ENCODE data around the gene FAM53B.

FAM53B gene

DNA sequence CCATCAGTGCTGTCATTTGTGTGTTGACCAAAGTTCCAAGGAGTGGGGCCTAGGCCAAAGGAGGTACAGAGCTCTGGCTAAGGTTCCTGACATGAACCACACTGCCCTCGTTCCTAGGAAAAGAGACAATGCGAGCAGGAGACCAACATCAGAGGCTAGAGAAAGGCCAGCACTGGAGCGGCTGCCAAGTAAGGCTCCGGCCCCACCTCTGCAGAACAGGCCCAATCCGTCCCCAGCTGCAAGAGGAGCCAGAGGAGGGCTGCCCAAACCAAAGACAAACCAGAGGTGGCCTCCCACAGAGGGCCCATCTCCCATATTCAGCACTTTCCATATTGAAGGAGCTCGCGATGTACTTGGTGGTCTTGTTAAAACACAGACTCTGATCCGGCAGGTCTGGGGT is 81.0 kb downstream of the FAM53B start:
- DNase-seq, result no peak
- H3K9me2 ChIP-seq (replicated peaks; ENCODE audit: insufficient read depth, low read length), result no peaks in the 10 kb centered on the region
- H2AFZ ChIP-seq (ENCODE audit: low read length), result no peak overlapping the region
- H3K4me1 ChIP-seq (ENCODE audit: low read length), result no peaks in the 10 kb centered on the region
- no peak overlapping the region for H3K27ac ChIP-seq (ENCODE audit: low read length)
- H3K4me3 ChIP-seq (ENCODE audit: low read length), result no peak overlapping the region
- TF ChIP-seq EZH2phosphoT487 (IDR thresholded peaks at IDR 0.05; ENCODE audit: low read length) (no peak), EZH2 (optimal IDR thresholded peaks at IDR 0.05; ENCODE audit: low read depth, low read length) (no peak)
- TF ChIP-seq, protein P1, sequence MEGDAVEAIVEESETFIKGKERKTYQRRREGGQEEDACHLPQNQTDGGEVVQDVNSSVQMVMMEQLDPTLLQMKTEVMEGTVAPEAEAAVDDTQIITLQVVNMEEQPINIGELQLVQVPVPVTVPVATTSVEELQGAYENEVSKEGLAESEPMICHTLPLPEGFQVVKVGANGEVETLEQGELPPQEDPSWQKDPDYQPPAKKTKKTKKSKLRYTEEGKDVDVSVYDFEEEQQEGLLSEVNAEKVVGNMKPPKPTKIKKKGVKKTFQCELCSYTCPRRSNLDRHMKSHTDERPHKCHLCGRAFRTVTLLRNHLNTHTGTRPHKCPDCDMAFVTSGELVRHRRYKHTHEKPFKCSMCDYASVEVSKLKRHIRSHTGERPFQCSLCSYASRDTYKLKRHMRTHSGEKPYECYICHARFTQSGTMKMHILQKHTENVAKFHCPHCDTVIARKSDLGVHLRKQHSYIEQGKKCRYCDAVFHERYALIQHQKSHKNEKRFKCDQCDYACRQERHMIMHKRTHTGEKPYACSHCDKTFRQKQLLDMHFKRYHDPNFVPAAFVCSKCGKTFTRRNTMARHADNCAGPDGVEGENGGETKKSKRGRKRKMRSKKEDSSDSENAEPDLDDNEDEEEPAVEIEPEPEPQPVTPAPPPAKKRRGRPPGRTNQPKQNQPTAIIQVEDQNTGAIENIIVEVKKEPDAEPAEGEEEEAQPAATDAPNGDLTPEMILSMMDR (IDR thresholded peaks at IDR 0.05; ENCODE audit: low read length), result no peak
- no peaks in the 10 kb centered on the region for H3F3A ChIP-seq (ENCODE audit: insufficient read depth, low read length)
- H3K4me2 ChIP-seq (ENCODE audit: low read depth, low read length), result no peak overlapping the region
- H3K36me3 ChIP-seq (replicated peaks; ENCODE audit: insufficient read depth, low read length), result no peaks in the 10 kb centered on the region
- no peaks in the 10 kb centered on the region for H3K27me3 ChIP-seq (replicated peaks; ENCODE audit: insufficient read depth, low read length)
- no peak overlapping the region for H3K9ac ChIP-seq (ENCODE audit: low read length)
- no peaks in the 10 kb centered on the region for H3K9me3 ChIP-seq (replicated peaks; ENCODE audit: insufficient read depth, low read length)
- peaks cover 14% of the 10 kb centered on the region for H3K79me2 ChIP-seq (ENCODE audit: low read length)
- no peaks in the 10 kb centered on the region for H4K20me1 ChIP-seq (ENCODE audit: insufficient read depth, low read length)

DNA sequence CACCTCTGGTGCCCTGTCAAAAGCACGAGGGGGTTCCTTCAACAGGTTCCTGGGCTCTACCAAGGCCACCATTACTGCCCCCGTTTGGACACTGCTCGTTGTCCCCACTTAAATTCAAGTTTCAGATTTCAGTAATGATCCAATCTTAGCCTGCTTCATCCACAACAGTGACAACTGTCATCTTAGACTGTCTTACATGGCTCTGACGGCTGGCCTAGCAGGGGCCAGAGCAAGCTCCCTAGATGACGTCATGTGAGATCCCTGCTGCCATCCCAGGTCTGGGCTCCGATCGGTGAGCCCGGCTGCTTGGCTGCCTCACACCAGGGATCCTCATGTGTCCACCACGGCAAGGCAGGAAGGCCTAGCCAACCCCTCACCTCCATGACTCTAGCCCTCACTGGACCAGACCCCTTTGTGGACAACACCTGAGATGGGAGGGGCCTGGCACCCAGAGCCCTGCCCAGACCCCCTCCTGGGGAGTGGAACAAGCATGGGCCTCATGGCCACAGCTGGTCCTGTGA is 82.5 kb downstream of the FAM53B start:
- H3K4me1 ChIP-seq (ENCODE audit: low read length), result no peaks in the 10 kb centered on the region
- no peak overlapping the region for H3K4me3 ChIP-seq (ENCODE audit: low read length)
- no peaks in the 10 kb centered on the region for H3K9me3 ChIP-seq (replicated peaks; ENCODE audit: insufficient read depth, low read length)
- no peak overlapping the region for H3K9ac ChIP-seq (ENCODE audit: low read length)
- H3F3A ChIP-seq (ENCODE audit: insufficient read depth, low read length), result no peaks in the 10 kb centered on the region
- H4K20me1 ChIP-seq (ENCODE audit: insufficient read depth, low read length), result no peaks in the 10 kb centered on the region
- no peaks in the 10 kb centered on the region for H3K36me3 ChIP-seq (replicated peaks; ENCODE audit: insufficient read depth, low read length)
- no peak overlapping the region for H2AFZ ChIP-seq (ENCODE audit: low read length)
- no peak for DNase-seq
- no peaks in the 10 kb centered on the region for H3K27me3 ChIP-seq (replicated peaks; ENCODE audit: insufficient read depth, low read length)
- no peak for TF ChIP-seq EZH2 (optimal IDR thresholded peaks at IDR 0.05; ENCODE audit: low read depth, low read length)
- H3K9me2 ChIP-seq (replicated peaks; ENCODE audit: insufficient read depth, low read length), result no peaks in the 10 kb centered on the region
- H3K79me2 ChIP-seq (ENCODE audit: low read length), result peaks cover 14% of the 10 kb centered on the region
- H3K4me2 ChIP-seq (ENCODE audit: low read depth, low read length), result no peak overlapping the region
- no peak overlapping the region for H3K27ac ChIP-seq (ENCODE audit: low read length)

DNA sequence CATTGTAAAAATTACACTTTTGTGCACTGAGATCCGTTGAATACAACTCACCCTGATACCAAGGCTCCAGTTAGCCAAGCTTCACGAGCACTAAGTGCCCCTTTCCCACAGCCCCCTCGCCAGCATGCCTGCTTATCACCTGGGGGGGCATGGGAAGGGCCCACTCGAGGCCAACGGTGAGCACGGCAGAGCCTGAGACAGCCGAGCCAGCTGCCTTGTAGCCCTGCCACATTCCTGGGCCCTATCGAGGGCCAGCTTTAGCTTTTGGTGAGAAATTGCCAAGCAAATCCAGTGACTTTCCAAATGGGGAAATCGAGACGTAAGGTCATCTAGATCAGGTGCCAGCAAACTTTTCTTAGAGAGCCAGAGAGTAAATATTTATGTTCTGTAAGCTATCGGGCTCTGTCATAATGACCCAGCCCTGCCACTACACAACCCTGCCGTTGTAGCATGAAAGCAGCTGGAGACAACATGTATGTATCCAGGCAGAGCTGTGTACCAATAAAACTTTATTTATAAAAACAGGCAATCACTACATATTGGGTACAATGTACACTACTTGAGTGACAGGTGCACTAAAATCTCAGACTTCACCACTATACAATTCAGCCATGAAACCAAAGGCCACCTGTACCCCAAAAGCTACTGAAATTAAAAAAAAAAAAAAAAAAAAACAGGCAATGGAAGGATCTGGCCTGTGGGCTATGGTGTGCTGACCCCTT is 83.6 kb downstream of the FAM53B start:
- no peak for DNase-seq
- H4K20me1 ChIP-seq (ENCODE audit: insufficient read depth, low read length), result no peaks in the 10 kb centered on the region
- H3K79me2 ChIP-seq (ENCODE audit: low read length), result peaks cover 14% of the 10 kb centered on the region
- H3F3A ChIP-seq (ENCODE audit: insufficient read depth, low read length), result no peaks in the 10 kb centered on the region
- H3K27me3 ChIP-seq (replicated peaks; ENCODE audit: insufficient read depth, low read length), result no peaks in the 10 kb centered on the region
- no peak overlapping the region for H3K4me3 ChIP-seq (ENCODE audit: low read length)
- H3K4me2 ChIP-seq (ENCODE audit: low read depth, low read length), result no peak overlapping the region
- H2AFZ ChIP-seq (ENCODE audit: low read length), result no peak overlapping the region
- H3K27ac ChIP-seq (ENCODE audit: low read length), result no peak overlapping the region
- TF ChIP-seq, protein P1 (IDR thresholded peaks at IDR 0.05; ENCODE audit: low read length), result no peak
- TF ChIP-seq EZH2 (optimal IDR thresholded peaks at IDR 0.05; ENCODE audit: low read depth, low read length), result no peak
- TF ChIP-seq EZH2phosphoT487 (IDR thresholded peaks at IDR 0.05; ENCODE audit: low read length), result no peak
- no peaks in the 10 kb centered on the region for H3K9me3 ChIP-seq (replicated peaks; ENCODE audit: insufficient read depth, low read length)
- no peaks in the 10 kb centered on the region for H3K9me2 ChIP-seq (replicated peaks; ENCODE audit: insufficient read depth, low read length)
- H3K9ac ChIP-seq (ENCODE audit: low read length), result no peak overlapping the region
- H3K4me1 ChIP-seq (ENCODE audit: low read length), result no peaks in the 10 kb centered on the region
- H3K36me3 ChIP-seq (replicated peaks; ENCODE audit: insufficient read depth, low read length), result no peaks in the 10 kb centered on the region

DNA sequence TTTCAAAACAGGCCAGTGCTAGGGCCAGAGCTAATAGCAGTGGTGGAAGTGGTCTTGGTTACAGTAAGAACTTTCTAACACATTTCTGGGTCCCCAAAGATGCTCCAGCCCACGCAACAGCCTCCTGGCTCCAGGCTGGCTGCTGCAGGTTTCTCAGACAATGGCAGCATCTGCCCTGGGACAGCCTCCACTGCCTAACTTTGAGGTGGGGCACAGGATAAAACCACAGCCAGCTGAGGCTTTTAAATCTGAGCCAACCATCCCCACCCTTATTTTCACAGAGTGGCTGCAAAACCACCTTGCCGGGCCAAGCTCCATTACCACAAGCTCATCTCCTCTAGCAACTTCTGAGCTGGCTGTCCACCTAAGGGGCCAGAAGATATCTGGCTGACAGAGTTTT is 84.8 kb downstream of the FAM53B start:
- no peak overlapping the region for H3K4me2 ChIP-seq (ENCODE audit: low read depth, low read length)
- no peaks in the 10 kb centered on the region for H4K20me1 ChIP-seq (ENCODE audit: insufficient read depth, low read length)
- H3K27me3 ChIP-seq (replicated peaks; ENCODE audit: insufficient read depth, low read length), result no peaks in the 10 kb centered on the region
- H3K4me3 ChIP-seq (ENCODE audit: low read length), result no peak overlapping the region
- TF ChIP-seq EZH2 (optimal IDR thresholded peaks at IDR 0.05; ENCODE audit: low read depth, low read length) (no peak), EZH2phosphoT487 (IDR thresholded peaks at IDR 0.05; ENCODE audit: low read length) (no peak)
- TF ChIP-seq, protein P1 (IDR thresholded peaks at IDR 0.05; ENCODE audit: low read length), result no peak
- no peaks in the 10 kb centered on the region for H3K9me3 ChIP-seq (replicated peaks; ENCODE audit: insufficient read depth, low read length)
- no peak overlapping the region for H2AFZ ChIP-seq (ENCODE audit: low read length)
- H3K9me2 ChIP-seq (replicated peaks; ENCODE audit: insufficient read depth, low read length), result no peaks in the 10 kb centered on the region
- H3K36me3 ChIP-seq (replicated peaks; ENCODE audit: insufficient read depth, low read length), result no peaks in the 10 kb centered on the region
- H3K9ac ChIP-seq (ENCODE audit: low read length), result no peak overlapping the region
- no peaks in the 10 kb centered on the region for H3F3A ChIP-seq (ENCODE audit: insufficient read depth, low read length)
- no peak overlapping the region for H3K27ac ChIP-seq (ENCODE audit: low read length)
- DNase-seq, result no peak
- H3K4me1 ChIP-seq (ENCODE audit: low read length), result no peaks in the 10 kb centered on the region
- H3K79me2 ChIP-seq (ENCODE audit: low read length), result peaks cover 14% of the 10 kb centered on the region

Data from MM.1S (cell line).